HG02642 (cell line): ENCODE results near the gene SCFD2.
"Not testable (repeated sequence)": the region's sequence is repeated elsewhere in the genome, so short reads cannot be mapped to it uniquely, and the experiment has no call there.

Source experiments
- ATAC-seq: cut with Tn5 transposase; IDR thresholded peaks from one replicate; pipeline ENCODE4 v1.9.1; 2021; ENCODE audit warnings: mild to moderate bottlenecking; ENCODE audit not compliant: unreplicated experiment, poor library complexity

SCFD2 gene

GRCh38 chr4:52998413-52998812 is 367.4 kb downstream of the SCFD2 start:
- ATAC-seq, result no peak

DNA sequence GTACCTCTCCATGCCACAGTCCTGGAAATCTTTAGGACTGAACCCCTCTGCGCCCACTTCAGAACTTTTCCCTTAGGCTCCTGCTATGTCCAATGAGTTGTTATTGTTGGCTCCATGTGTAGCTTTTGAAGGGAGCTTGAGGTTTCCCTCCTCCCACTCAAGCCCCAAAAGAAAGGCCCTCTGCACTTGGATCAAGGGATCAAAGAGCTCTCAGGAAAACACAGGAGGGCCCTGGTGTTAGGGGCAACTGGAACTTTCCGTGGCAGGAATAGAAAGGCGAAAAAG is 368.8 kb downstream of the SCFD2 start:
- no peak for ATAC-seq

DNA sequence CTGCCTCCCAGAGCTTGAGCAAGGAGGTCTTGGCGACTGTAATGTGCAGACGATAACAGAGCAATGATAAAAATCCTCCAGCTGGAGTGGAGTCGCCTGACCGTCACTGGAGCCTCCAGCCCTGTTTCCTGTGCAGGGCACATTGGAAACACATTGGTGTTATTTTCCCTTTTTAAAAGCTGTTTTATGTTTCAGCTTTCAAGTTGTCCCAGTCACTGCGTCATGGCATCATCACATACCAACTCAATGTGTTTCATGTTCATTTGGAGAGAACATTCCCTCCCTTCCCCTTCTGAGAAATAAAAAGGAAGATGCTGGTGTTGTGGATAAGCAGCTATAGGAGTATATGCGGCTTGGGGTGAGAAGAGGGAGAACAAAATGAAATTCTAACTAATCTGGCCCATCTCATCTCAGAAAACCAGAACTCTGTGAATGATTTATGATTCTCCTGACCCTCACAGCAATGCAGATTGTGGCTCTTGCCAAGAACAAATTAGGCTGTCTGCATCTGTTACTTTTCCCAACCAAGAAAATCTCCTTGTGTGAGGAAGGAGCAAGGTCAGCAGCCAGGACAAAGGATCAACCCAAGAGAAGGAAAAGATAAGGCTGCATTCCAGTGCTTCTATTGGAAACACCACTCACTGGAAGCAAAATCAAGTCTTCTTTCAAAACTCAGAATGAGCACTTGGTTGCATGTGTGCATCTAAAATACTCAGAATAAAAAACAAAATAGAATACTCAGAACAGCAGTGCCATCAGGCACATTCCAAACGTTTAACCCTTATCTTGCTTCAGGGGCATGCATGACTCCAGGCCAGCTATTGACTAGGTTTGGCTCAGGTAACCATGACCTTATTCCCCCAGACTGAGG is 369.4 kb downstream of the SCFD2 start:
- no peak for ATAC-seq

GRCh38 chr4:52995360-52996030 is 370.4 kb downstream of the SCFD2 start:
- ATAC-seq, result no peak

DNA sequence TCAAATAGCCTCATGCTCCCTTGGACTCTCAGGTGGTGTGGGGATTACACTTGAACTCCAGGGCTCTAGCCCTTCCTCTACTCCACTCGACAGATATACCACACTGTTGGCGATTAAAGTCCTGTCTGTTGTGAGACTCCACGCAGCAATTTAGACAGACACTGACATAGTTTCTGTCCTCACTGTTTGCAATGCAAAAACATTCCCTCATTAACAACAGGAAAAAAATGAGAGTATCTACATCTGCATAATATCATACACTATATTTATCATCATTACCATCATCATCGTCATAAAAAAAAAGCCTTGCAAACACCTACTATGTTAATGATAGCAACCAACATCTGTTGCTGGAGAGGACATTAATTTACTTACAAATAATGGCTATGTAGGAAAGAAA is 371.3 kb downstream of the SCFD2 start:
- no peak for ATAC-seq

- ATAC-seq, result no peak
Measured at GRCh38 chr4:52993771-52994170, 372.1 kb downstream of the SCFD2 start.

- not testable (repeated sequence) for ATAC-seq
Measured at GRCh38 chr4:52992551-52992950, 373.3 kb downstream of the SCFD2 start.

DNA sequence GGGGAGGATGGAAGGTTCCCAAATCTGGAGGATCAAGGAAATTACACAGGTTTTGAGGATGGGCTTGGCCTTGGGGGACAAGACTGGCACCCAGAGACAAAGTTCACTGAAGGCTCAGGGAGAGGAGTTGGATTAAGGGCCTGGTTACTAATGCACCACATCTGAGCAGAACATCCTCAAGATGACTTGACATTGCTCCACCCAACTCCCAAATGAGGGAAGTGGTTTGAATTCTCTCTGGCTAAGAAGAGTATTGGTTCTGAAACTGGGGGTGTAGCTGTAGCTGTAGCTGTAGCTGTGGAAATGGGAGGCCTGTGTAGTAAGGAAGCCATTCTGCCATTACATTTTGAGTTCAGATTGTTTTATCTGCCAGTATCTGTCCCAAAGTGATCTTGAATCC is 374.4 kb downstream of the SCFD2 start:
- ATAC-seq, result no peak

DNA sequence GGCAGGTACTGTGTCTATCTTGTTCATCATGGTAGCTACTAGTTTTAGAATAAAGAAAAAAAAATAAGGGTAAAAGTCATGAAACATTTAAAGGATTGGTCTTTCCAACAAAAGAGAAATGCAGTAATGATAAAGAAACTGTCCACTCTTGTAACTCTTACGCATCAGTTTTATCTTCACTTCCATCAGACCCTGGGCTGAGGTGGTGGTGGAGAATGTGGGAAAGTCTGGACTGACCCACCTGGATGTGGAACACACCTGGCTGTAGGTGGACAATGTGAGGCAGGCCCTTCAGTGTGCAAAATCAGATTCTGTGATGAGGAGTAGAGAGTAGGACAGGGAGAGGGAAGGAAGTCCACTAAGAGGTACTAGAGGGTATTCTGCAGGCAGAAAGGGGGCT is 375.2 kb downstream of the SCFD2 start:
- no peak for ATAC-seq

DNA sequence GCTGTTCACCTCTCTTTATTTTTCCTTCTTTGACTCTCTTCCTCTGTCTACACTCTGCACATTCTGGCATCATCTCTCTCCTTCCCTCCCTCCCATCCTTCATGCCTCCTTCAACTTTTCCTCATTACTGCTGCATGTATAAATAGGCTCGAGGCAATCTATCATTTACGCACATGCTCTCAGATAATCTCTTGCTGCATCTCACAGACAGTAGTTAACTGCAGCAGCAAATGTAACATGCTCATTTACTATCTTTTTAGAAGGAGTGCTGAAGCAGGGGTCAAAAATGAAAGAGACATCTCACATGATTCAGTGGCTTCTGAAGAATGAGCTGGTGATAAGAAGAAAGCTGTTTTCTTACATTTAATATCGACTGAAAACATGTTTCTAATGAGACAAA is 376.0 kb downstream of the SCFD2 start:
- no peak for ATAC-seq

- ATAC-seq, result no peak
Measured at GRCh38 chr4:52987392-52988056, 378.3 kb downstream of the SCFD2 start.

DNA sequence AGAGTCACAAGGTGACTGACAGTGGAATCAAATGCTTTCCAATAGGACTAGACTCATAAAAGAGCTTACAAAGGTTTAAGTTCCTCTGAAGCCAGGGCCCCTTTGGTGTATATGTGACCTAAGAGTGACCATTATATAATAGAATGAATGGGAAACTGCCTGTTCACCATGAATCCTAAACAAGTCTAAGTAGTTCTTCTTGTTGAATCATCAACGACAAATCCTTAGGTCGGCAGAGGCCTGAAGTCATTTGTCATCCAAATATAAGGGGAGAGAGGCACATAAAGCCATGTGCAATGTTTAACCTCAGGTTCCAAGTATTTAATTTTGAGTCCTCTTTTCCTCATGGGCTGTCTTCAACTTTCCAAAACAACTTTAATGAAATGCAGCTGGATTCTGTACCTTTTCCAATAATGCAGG is 381.4 kb downstream of the SCFD2 start:
- ATAC-seq, result no peak

- ATAC-seq, result peak; percentile 53
Measured at GRCh38 chr4:52983563-52984303, 382.1 kb downstream of the SCFD2 start.

DNA sequence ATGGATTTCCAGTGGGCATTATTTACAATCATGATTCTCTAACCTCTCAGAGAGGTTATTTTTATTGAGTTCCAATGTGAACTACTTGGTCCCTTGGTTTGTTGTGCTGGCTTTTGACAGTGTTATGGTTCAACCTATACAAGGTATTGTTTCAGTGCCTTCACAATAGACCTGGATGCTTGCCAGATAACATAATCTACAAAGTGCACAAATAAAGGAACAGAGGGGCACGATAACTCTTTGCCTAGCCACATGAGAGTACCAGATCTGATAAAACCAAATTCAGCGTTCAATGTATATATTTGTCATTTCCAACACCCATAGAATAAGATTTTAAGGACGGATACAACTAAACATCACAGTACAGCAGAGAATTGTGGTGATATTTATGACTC is 382.9 kb downstream of the SCFD2 start:
- ATAC-seq, result no peak

DNA sequence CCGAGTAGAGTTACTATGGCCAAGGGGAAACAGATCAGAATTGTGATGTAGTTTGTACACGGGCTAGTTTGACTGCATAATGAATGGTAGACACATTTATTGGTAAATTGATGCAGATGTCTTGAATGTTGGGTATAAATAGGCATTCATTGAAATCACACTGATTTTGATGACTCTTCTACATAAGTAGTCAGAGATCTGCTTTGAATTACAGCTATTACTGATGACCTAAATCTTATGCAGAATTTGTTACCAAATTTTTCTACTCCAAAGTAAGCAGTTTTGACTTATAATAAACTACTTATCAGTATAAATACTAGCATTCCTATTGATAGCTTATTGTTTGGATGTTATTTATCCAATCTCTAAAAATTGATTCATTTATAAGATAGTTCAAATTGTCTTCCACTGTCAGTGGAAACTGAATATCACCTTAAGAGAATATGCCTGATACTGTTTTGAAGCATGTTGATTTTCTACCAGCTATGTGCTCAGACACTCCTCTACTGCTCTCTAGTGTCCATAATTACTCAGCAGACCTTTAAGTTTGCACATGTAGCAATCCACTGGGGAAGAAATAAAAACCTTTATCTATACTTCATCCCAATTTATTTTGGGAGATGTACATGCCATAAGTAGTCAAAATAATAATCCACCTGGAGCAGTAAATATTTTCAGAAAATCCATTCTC is 383.5 kb downstream of the SCFD2 start:
- no peak for ATAC-seq

DNA sequence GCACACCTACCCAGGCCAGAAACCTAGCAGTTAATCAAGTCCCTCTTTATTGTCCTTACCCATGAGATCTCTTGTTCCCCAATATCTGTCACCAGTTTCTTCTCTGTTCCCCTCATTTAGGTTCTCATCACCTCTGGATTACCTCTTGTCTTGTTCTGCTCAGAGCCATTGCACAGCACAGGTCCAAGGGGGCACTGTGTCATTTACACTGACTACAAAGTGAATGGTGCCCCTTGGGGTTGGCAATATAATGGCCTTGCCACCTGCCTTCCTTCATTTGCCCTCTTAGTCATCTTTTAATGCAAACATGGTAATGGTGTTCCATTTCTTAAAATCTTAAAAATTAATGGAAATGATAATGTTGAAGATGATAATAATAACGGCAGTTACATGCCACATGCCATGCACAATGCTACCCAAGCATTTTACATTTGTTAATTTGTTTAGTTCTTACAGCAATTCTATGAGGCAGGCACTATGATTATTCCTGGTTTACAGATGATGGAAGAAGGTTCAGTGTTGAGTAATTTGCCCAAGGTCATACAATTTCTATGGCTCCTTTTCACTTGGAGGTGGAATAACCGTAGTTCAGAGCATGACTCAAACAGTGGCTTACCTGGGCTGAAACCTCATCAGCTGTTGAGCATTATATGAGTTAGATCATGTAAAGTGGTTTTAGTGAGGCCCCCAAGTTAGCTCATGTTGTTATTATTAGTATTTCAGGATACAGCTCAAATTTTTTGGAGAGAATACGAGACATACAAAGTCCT is 385.9 kb downstream of the SCFD2 start:
- ATAC-seq, result no peak

DNA sequence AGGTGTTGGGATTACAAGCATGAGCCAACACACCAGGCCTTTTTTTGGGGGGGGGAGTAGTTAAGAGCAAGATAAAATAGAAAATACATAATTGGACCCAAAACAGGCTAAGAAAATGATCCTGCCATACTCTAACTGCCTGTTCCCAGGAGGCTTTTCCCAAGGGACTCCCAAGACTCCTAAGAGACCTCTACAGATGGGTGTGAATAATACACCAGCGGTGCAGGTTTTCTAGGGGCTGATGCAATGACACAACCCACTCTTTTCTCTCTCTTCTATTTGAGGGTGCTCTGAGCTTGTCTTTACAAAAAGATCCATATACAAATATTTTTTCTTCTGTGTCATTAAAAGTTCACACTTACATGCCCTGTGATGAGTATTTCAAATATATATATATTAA is 386.8 kb downstream of the SCFD2 start:
- ATAC-seq, result no peak

GRCh38 chr4:52977252-52977651 is 388.6 kb downstream of the SCFD2 start:
- no peak for ATAC-seq

DNA sequence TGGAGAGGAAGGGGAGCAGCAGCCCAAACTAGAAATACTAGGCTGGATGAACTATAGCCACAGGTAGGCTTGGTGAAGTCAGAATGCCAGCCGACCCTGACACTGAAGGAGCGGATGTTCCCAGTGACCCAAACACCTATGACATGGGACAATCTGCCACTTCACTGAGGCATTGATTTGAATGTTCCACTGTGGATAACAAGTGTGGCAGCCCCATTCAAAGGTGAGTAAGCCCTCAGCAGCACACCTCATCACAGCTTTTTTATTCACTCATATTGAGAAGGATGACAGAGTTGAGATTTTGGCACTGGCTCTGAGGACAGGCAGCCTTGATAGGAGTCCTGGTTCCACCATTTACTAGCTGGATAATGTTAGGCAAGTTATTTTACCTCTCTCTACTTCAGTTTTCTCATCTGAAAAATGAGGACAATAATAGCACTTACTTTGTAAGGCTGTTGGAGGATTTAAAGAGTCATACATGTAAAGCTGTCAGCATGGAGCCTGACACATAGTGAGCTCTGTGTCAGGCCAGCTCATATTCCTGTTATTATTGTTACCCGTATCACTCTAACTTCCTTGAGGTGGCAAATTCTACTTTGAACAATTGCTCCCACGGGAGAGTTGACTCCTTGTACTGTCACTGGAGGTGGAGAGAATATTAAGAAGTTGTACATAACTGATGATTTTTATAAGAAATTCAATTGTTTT is 389.2 kb downstream of the SCFD2 start:
- no peak for ATAC-seq
